T-cell (primary cell): ENCODE data around the gene DLG2. TPM values are rescaled to one million over a fixed set of nuclear protein-coding genes. Genes with fewer than 3 reads are reported as not detected.
"Not testable (repeated sequence)": the region's sequence is repeated elsewhere in the genome, so short reads cannot be mapped to it uniquely, and the experiment has no call there.

Experiments
- ATAC-seq, 4 experiments: fragments of 200-7000 bp in 3 of 4; fragments of 150-1000 bp in 1 of 4; cut with Tn5 transposase; replicated peaks in 1 of 4; 1 replicate in 3 of 4; 2 replicates in 1 of 4; pipeline ENCODE4 v1.10.0; 2021; ENCODE audit warnings: moderate library complexity in 3 of 4, mild to moderate bottlenecking in 2 of 4, moderate number of reproducible peaks in 1 of 4
- CTCF ChIA-PET, 2 donors: fragments of 300-600 bp; sonication (Branson Sonifier 250); formaldehyde crosslinking; loops; one replicate each; lab custom pipeline; 2022; ENCODE audit warnings: antibody characterized with exemption in 2 of 2; lab: Charles Lee
- POLR2A ChIA-PET, 2 donors: fragments of 300-600 bp; sonication (Branson Sonifier 250); formaldehyde crosslinking; loops; one replicate each; lab custom pipeline; 2022; ENCODE audit warnings: antibody characterized with exemption in 2 of 2; lab: Charles Lee
- DNase-seq, 35 experiments: peaks; one replicate each; pipeline versions ENCODE4 v3.0.0 to v3.0.0-alpha.2; 2013 to 2023
- H3K27ac ChIP-seq: one replicate; pipeline ENCODE4 v1.5.1; 2013; ENCODE audit warnings: low read length
- H3K27me3 ChIP-seq, 2 experiments: replicated peaks in 1 of 2; 1 replicate in 1 of 2; 2 replicates in 1 of 2; pipeline versions ENCODE4 v1.6.1 to v1.7.0; 2013; ENCODE audit warnings: low read length in 1 of 2, mixed read lengths in 1 of 2; ENCODE audit not compliant: control insufficient read depth in 2 of 2, insufficient read depth in 2 of 2; ENCODE audit errors: extremely low read depth in 1 of 2
- H3K36me3 ChIP-seq, 2 donors: 1 replicate in 1 of 2; 2 replicates in 1 of 2; pipeline versions ENCODE4 v1.6.1 to v1.7.0; 2013; ENCODE audit warnings: low read length in 1 of 2; ENCODE audit not compliant: control insufficient read depth in 2 of 2, insufficient read depth in 1 of 2; ENCODE audit errors: extremely low read depth in 1 of 2
- H3K4me1 ChIP-seq, 2 experiments: 1 replicate in 1 of 2; 2 replicates in 1 of 2; pipeline versions ENCODE4 v1.6.1 to v1.7.0; 2013; ENCODE audit warnings: low read length in 2 of 2, mixed read lengths in 1 of 2; ENCODE audit not compliant: insufficient read depth in 2 of 2, control insufficient read depth in 1 of 2; ENCODE audit errors: extremely low read depth in 1 of 2
- H3K4me3 ChIP-seq, 2 donors: 1 replicate in 1 of 2; 2 replicates in 1 of 2; pipeline versions ENCODE4 v1.5.1 to v1.7.0; 2013; ENCODE audit warnings: mild to moderate bottlenecking in 2 of 2, low read length in 1 of 2, moderate library complexity in 1 of 2; ENCODE audit not compliant: control insufficient read depth in 1 of 2; ENCODE audit errors: extremely low read depth in 1 of 2
- H3K9me3 ChIP-seq: 2 replicates; pipeline ENCODE4 v1.7.0; 2013
- H3K27ac Mint-ChIP-seq, 2 donors: one replicate each; pipeline ENCODE4 v1.8.0; 2020 to 2021; ENCODE audit warnings: mild to moderate bottlenecking in 2 of 2, mixed read lengths in 2 of 2
- H3K27me3 Mint-ChIP-seq, 2 donors: one replicate each; pipeline ENCODE4 v1.8.0; 2021 to 2022; ENCODE audit warnings: mixed read lengths in 2 of 2
- H3K36me3 Mint-ChIP-seq: one replicate; pipeline ENCODE4 v1.8.0; 2021; ENCODE audit warnings: mixed read lengths
- H3K4me1 Mint-ChIP-seq, 3 donors: one replicate each; pipeline ENCODE4 v1.8.0; 2020 to 2022; ENCODE audit warnings: mixed read lengths in 3 of 3, mild to moderate bottlenecking in 1 of 3
- H3K4me3 Mint-ChIP-seq, 3 donors: one replicate each; pipeline ENCODE4 v1.8.0; 2020 to 2022; ENCODE audit warnings: mild to moderate bottlenecking in 3 of 3, mixed read lengths in 3 of 3, moderate library complexity in 3 of 3
- H3K9me3 Mint-ChIP-seq, 3 donors: one replicate each; pipeline ENCODE4 v1.8.0; 2020 to 2022; ENCODE audit warnings: mixed read lengths in 3 of 3
- WGBS: methylation state at CpG from one replicate; pipeline ENCODE4 v1.1.5; 2013; ENCODE audit warnings: missing lambda C conversion rate; ENCODE audit not compliant: insufficient coverage; 5-methylcytosine and 5-hydroxymethylcytosine counted together
- total RNA-seq, 35 experiments: library from RNA in 6 of 35; stranded (reverse) in 6 of 35; fragments of 120-200 nt in 1 of 35; gene quantifications; one replicate each; pipeline versions ENCODE4 v1.2.1 to v1.2.4 and lab custom pipeline; 2013 to 2026

DLG2 gene
- total RNA-seq, 5 donors from 2014 or later (not counting 1 experiment from before 2014, with no cell fraction given), result 2.3 to 4.1 (median 2.9) TPM

- Histone ChIP-seq H3K27me3 (no peaks in the 10 kb centered on the region), H3K4me1 (no peaks in the 10 kb centered on the region), H3K27ac (no peak overlapping the region), H3K4me3 (no peak overlapping the region), H3K36me3 (no peaks in the 10 kb centered on the region), H3K9me3 (no peaks in the 10 kb centered on the region)
- Mint-ChIP-seq H3K4me3 (no peak overlapping the region), H3K27me3 (peaks cover 0 to 16% of the 10 kb centered on the region in 2 donors), H3K4me1 (no peaks in the 10 kb centered on the region), H3K36me3 (no peaks in the 10 kb centered on the region), H3K9me3 (no peaks in the 10 kb centered on the region), H3K27ac (no peak overlapping the region)
- ATAC-seq, result no peak
- CTCF ChIA-PET, result interaction anchor here in 1 of 2 donors (0.7 kb wide), 1 partner anchor 24 kb away, joined by 4 read pairs; no protein-coding TSS in a partner anchor
- WGBS, result 100% methylated on average over 1 of the region's 1 CpG
- no peak for DNase-seq
- POLR2A ChIA-PET, result no interaction called here
These were observed 1893.0 kb downstream of the DLG2 start for GRCh38 chr11:83734120-83734519.

GRCh38 chr11:83731288-83731687, 1895.9 kb downstream of the DLG2 start:
- H3K27ac ChIP-seq, H3K27me3 Mint-ChIP-seq, H3K4me3 Mint-ChIP-seq, POLR2A ChIA-PET, H3K27ac Mint-ChIP-seq, H3K9me3 Mint-ChIP-seq, H3K36me3 Mint-ChIP-seq, ATAC-seq, DNase-seq, H3K4me3 ChIP-seq, CTCF ChIA-PET, H3K27me3 ChIP-seq, H3K4me1 ChIP-seq, H3K36me3 ChIP-seq, H3K9me3 ChIP-seq, H3K4me1 Mint-ChIP-seq: not testable (repeated sequence)
- WGBS, result no CpG with 5 or more reads among the region's 2 CpGs

- ATAC-seq (no peak), DNase-seq (no peak)
- H3K27me3 ChIP-seq, result peaks cover 0 to 2% of the 10 kb centered on the region in 2 experiments
- H3K4me3 ChIP-seq, result no peak overlapping the region
- POLR2A ChIA-PET, result no interaction called here
- H3K4me1 ChIP-seq, result no peaks in the 10 kb centered on the region
- H3K27me3 Mint-ChIP-seq, result peaks cover 4 to 5% of the 10 kb centered on the region in 2 donors
- no peaks in the 10 kb centered on the region for H3K9me3 Mint-ChIP-seq
- H3K36me3 Mint-ChIP-seq, result no peaks in the 10 kb centered on the region
- CTCF ChIA-PET, result no interaction called here
- H3K27ac ChIP-seq, result no peak overlapping the region
- H3K36me3 ChIP-seq, result no peaks in the 10 kb centered on the region
- no peaks in the 10 kb centered on the region for H3K9me3 ChIP-seq
- no peak overlapping the region for H3K4me3 Mint-ChIP-seq
- peaks cover 0 to 14% (median 6%) of the 10 kb centered on the region in 3 donors for H3K4me1 Mint-ChIP-seq
- H3K27ac Mint-ChIP-seq, result no peak overlapping the region
- 80% methylated on average over 1 of the region's 2 CpGs for WGBS
These were observed 1898.9 kb downstream of the DLG2 start for GRCh38 chr11:83728281-83728680.

GRCh38 chr11:83727251-83727650, 1899.9 kb downstream of the DLG2 start:
- no CpG with 5 or more reads among the region's 1 CpG for WGBS

GRCh38 chr11:83726316-83726715, 1900.8 kb downstream of the DLG2 start:
- Histone ChIP-seq H3K4me1 (no peaks in the 10 kb centered on the region), H3K9me3 (no peaks in the 10 kb centered on the region), H3K27me3 (peaks cover 0 to 2% of the 10 kb centered on the region in 2 experiments), H3K36me3 (no peaks in the 10 kb centered on the region), H3K4me3 (no peak overlapping the region), H3K27ac (no peak overlapping the region)
- H3K9me3 Mint-ChIP-seq, result no peaks in the 10 kb centered on the region
- DNase-seq (no peak), ATAC-seq (no peak)
- no peak overlapping the region for H3K4me3 Mint-ChIP-seq
- H3K27ac Mint-ChIP-seq, result no peak overlapping the region
- H3K27me3 Mint-ChIP-seq, result peaks cover 5 to 7% of the 10 kb centered on the region in 2 donors
- 83% methylated on average over 1 of the region's 2 CpGs for WGBS
- ChIA-PET CTCF (no interaction called here), POLR2A (no interaction called here)
- peaks cover 0 to 14% (median 6%) of the 10 kb centered on the region in 3 donors for H3K4me1 Mint-ChIP-seq
- H3K36me3 Mint-ChIP-seq, result no peaks in the 10 kb centered on the region

More at GRCh38 chr11:83727251-83727650, 1899.9 kb downstream of the DLG2 start:
- Mint-ChIP-seq H3K27me3 (peaks cover 5% of the 10 kb centered on the region in 2 donors), H3K4me3 (no peak overlapping the region), H3K9me3 (no peaks in the 10 kb centered on the region), H3K4me1 (peaks cover 0 to 14% (median 6%) of the 10 kb centered on the region in 3 donors), H3K36me3 (no peaks in the 10 kb centered on the region), H3K27ac (no peak overlapping the region)
- ATAC-seq (no peak), DNase-seq (no peak)
- Histone ChIP-seq H3K4me3 (no peak overlapping the region), H3K27ac (no peak overlapping the region), H3K36me3 (no peaks in the 10 kb centered on the region), H3K27me3 (peaks cover 0 to 2% of the 10 kb centered on the region in 2 experiments), H3K4me1 (no peaks in the 10 kb centered on the region), H3K9me3 (no peaks in the 10 kb centered on the region)
- ChIA-PET CTCF (no interaction called here), POLR2A (no interaction called here)

- H3K4me3 Mint-ChIP-seq, result no peak overlapping the region
- H3K9me3 ChIP-seq, result no peaks in the 10 kb centered on the region
- no peaks in the 10 kb centered on the region for H3K4me1 ChIP-seq
- no peaks in the 10 kb centered on the region for H3K36me3 Mint-ChIP-seq
- H3K27ac Mint-ChIP-seq, result no peak overlapping the region
- ChIA-PET CTCF (no interaction called here), POLR2A (no interaction called here)
- WGBS, result 21% methylated on average over 2 of the region's 4 CpGs
- H3K9me3 Mint-ChIP-seq, result no peaks in the 10 kb centered on the region
- no peak overlapping the region for H3K27ac ChIP-seq
- no peak overlapping the region for H3K4me3 ChIP-seq
- DNase-seq (no peak), ATAC-seq (no peak)
- peaks cover 0 to 14% (median 6%) of the 10 kb centered on the region in 3 donors for H3K4me1 Mint-ChIP-seq
- peaks cover 0 to 2% of the 10 kb centered on the region in 2 experiments for H3K27me3 ChIP-seq
- H3K27me3 Mint-ChIP-seq, result peaks cover 4 to 6% of the 10 kb centered on the region in 2 donors
- no peaks in the 10 kb centered on the region for H3K36me3 ChIP-seq
These were observed 1901.4 kb downstream of the DLG2 start for GRCh38 chr11:83725728-83726127.

GRCh38 chr11:83725269-83725560, 1901.9 kb downstream of the DLG2 start:
- ATAC-seq, result no peak
- no peak for DNase-seq
- no peaks in the 10 kb centered on the region for H3K9me3 ChIP-seq
- CTCF ChIA-PET, result no interaction called here
- H3K27me3 ChIP-seq, result peaks cover 0 to 2% of the 10 kb centered on the region in 2 experiments
- no peaks in the 10 kb centered on the region for H3K36me3 ChIP-seq
- peaks cover 0 to 14% (median 6%) of the 10 kb centered on the region in 3 donors for H3K4me1 Mint-ChIP-seq
- no peak overlapping the region for H3K27ac Mint-ChIP-seq
- H3K9me3 Mint-ChIP-seq, result no peaks in the 10 kb centered on the region
- no peak overlapping the region for H3K27ac ChIP-seq
- no peak overlapping the region for H3K4me3 Mint-ChIP-seq
- WGBS, result no CpG with 5 or more reads among the region's 4 CpGs
- peaks cover 4 to 6% of the 10 kb centered on the region in 2 donors for H3K27me3 Mint-ChIP-seq
- H3K4me1 ChIP-seq, result no peaks in the 10 kb centered on the region
- H3K4me3 ChIP-seq, result no peak overlapping the region
- POLR2A ChIA-PET, result no interaction called here
- no peaks in the 10 kb centered on the region for H3K36me3 Mint-ChIP-seq
